Activated CD4-positive, alpha-beta T cell treated with anti-CD3 and anti-CD28 coated beads, Interleukin-10, Interleukin-2, amounts not matched to agents 100 ng/mL and 50 ng/mL, durations not matched to agents 16 hours and 8 hours (primary cell): ENCODE measurements around the gene RPL37.
"Not testable (repeated sequence)": the region's sequence is repeated elsewhere in the genome, so short reads cannot be mapped to it uniquely, and the experiment has no call there.

Source experiments
- DNase-seq: peaks from one replicate; pipeline ENCODE4 v3.0.0-alpha.2; 2020

The RPL37 gene

DNA sequence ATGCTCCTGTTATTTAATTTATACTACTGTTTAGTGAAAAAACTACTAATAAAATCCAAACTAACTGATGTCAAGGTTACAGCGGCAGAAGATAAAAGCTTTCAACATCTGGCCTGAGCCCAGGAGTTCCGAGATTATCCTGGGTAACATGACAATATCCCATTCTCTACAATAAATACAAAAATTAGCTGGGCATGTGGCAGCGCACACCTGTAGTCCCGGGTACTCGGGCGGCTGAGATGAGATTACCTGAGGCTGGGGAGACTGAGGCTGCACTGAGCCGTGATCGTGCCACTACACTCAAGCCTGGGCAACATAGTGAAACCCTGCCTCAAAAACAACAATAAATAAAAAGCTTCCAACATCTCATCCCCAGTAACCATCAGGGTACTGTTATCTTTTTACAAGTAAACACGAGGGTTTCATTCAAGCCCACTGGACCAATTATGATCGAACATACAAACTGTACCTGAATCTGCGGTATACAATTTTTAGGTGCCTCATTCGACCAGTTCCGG is 1.3 kb downstream of the RPL37 start:
- DNase-seq: no peak

DNA sequence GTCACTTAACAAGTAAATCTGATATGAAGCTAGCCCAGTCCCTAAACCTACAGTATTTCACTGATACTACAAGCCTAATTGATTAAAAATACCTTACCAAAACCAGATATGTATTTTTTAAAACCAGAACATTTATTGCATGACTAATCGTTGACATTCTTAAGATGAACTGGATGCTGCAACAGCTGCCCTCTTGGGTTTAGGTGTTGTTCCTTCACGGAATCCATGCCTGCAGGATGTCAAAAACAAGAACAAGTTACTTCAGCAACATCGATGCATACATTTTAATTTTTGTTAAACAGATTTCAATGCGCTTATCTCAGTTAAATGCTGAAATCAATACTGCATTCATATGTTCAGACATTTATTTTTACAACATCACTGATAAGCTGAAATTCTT is 2.7 kb downstream of the RPL37 start:
- DNase-seq: no peak

DNA sequence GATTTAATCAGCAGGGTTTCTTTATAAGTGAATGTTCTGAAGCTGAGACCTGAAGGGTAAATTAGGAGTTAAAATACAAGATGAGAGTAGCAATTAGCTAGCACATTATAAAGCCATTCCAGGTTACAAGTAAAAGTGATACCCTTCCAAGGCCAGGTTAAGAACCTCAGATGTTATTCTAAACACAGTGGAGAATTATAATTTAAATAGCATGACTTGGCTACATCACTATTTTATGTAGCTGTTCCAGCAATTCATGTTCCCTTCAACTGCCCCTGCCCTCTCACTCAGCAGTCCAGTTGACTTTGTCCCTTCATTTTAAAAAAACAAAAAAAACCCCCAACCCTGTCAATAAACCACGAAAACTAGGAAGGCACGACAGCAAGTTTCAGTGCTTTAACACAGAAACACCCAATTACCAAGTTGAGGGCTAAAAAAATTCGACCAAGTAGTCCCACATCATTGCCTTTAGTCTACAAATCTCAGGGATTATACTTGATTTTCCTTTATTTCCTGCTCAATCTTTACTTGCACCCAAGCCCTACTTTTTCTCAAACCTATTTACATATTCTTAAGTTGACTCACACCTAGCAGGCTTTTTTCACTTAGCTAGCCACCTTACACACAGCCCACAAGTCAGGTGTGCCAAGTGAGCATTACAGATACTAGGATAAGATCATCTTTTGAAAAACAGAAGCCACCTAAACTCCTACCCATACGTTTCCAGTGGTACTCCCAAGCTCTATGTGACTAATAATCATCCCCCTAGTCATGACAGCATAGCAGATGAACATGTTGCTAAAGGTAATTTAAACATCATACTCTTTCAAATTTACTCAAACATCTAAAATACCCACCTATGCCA is 3.4 kb downstream of the RPL37 start:
- peak; percentile 65 for DNase-seq

DNA sequence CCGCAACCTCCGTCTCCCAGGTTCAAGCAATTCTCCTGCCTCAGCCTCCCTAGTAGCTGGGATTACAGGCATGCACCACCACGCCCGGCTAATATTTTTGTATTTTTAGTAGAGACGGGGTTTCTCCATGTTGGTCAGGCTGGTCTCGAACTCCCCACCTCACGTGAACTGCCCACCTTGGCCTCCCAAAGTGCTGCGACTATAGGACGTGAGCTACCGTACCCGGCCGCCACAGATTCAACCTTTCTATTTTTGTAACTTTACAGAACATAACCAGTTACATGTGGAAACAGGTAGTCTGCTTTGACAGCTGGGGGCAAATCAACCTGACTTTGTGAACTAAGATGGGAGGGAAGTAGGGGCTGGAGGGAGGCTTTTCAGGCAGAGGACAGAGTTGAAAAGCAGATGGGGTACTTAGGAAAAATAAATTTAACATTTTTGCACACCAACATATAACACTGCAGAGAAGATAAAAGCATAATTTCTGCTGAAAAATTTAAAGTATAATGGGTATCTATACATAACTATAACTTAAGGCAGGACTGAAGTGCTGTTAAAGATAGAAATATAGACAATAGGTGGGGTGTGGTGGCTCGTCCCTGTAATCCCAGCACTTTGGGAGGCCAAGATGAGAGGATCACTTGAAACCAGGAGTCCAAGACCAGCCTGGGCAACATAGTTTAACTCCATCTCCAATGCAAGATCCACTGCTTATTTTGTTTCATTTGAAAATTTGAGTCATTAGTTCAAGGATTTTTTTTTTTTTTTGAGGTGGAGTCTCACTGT is 5.1 kb downstream of the RPL37 start:
- no peak for DNase-seq

DNA sequence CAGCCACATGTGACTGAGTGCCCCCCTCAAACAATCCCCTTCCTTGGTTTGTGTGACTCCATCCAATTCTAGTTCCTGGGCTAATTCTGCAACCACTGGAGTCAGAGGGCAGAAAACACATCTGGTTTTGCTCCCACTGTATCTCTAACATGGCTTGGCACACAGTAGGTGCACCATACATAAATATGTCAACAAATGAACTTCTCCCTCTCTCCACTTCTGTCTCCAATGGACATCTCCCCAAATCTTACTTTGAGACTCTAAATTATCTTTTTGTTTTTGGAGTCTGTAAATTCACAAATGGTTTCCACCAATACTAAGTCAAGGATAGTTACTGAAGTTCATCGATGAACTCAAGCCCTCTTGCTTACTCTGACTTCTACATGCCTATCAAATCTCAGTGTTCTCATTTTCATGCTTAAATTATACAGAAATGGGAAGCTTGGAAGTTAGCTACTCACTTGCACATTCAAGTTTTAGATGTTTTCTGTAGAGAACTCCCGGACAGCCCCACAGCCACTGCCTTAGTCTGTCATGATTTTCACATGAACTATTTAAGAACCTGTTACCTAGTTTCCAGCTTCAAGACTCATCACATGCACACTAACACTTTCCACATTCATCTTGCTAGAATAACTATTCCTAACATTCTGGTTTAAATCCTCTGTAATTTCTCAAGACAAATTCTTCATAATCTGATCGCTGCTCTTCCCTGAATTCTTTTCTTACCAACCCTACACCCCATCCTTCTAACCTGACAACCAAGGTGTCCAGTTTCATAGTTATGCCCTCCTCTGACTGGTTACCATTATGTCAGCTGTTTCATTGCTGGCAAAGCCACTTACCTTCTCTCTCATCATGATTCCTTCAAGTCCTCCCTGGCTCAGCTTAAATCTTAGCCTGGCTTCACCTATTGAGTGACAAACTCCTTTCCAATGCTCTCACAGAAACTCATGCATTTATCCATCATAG is 6.0 kb downstream of the RPL37 start:
- no peak for DNase-seq

DNA sequence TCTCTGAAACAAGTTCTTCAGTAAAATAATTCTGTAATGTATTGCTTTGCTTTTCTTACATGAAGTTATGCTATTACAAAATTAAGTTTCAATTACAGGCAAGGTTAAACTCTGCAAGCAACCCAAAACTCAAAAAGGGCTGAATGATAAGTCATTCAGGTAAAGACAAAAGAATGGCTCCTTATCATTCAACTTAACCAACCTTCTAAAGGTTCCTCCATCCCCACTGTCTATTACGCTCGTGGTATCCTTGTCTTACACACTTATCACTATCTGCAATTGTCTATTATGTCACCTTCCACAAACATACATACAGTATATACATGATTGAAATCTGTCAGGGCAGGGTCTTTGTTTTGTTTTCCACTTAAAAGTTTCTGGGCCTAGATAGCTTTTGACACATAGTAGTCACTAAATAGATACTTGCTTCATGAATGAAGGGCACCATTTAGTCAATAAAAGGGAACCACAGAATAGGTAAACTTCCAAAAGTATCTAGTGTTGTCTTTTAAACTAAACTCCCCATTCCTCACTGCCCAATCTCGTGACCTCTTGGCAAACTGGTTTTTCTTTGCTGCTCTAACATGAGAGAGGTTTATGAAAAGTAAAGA is 6.9 kb downstream of the RPL37 start:
- DNase-seq: no peak

DNA sequence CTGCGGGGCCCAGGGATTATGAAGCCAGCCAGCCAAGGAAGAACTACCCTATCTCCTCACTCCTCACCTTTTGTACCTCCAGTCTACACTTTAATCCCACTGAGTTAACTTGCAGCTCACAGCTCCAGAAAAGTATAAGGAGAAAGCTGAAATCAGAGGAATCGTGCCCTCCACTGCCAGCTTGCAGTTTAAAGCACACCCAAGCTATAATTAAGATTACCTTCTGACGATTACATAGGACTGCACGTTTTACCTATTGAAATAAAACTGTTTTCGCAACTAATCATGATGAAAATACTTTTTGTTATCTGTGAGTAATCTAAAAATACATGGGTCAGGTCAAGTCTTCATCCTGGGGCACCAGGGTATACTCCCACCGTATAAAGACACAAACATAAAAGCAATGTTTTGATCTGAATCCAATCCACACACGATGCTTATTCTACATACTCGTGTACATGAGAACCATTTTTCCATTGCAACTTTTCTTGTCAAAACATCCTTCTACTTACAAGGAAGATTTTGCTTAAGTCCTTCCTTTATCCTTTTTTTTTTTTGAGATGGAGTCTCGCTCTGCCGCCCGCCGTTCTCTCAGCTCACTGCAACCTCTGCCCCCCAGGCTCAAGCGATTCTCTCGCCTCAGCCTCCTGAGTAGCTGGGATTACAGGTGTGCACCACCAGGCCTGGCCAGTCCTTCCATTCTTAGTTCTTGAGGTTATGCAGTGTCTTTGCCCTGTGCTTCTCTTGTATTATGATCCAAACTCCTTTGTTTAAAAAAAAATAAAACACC is 7.6 kb downstream of the RPL37 start:
- DNase-seq: no peak

DNA sequence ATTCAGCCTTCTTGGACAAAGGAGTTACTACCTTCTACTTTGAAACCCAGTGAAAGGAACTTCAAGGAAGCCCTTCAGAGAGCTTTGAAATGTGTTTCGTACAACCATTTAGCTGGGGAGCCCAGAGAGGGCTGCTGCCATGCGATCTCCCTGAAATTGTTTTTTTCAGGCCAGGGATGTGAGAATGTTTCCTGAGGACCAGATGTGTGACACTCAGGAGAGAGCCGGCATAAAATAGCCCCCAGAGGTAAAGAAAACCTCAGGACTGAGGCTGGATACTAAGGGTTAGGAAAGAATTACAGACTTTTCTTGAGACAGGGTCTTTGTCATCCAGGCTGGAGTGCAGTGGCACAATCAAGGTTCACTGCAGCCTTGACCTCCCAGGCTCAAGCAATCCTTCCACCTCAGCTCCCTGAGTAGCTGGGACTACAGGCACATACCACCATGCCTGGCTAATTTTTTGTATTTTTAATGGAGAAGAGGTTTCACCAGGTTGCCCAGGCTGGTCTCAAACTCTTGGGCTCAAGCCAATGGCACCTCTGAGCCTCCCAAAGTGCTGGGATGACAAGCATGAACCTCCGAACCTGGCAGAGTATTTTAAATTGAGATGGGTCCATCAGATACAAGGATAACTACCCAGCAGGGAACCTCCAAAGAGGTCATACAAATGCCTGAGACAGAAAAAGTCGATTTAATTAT is 8.4 kb downstream of the RPL37 start:
- DNase-seq: no peak

DNA sequence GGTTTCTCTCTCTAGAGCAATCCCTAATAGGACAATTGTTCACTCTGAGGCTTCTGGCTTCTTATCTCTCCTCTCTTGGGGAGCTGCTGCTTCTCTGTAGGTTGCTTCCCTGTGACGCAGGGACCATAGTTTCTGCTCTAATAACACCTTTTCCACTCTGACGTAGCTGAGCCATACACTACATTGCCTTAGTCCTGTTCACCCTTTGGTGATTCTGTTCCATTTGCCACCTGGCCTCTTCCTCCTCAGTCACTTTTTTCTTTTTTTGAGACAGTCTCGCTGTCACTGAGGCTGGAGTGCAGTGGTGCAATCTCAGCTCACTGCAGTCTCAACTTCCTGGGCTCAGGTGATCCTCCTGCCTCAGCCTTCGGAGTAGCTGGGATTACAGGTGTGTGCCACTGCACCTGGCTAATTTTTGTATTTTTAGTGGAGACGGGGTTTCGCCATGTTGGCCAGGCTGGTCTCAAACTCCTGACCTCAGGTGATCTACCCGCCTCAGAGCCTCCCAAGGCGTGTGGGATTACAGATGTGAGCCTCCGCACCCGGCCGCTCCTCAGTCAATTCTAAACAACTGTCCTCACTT is 9.5 kb downstream of the RPL37 start:
- DNase-seq: not testable (repeated sequence)

DNA sequence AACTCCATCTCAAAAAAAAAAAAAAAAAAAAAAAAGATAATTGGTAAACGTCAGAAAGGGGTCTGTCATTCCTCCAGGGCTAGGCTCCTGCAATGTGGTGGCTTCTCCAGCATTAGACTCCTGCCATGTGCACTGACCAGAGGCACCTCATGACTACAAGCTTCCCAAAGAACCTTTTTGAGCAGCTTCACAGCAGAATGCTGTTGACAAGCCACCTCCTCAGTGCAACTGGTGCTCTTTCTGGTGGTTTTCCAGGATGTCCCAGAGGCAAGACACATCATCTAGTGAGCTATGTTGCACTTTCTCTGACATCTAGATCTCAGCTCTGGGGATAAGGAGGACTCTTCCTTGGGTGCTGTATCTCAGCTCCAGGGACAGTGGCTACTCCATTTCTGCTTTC is 11.6 kb downstream of the RPL37 start:
- DNase-seq: no peak

DNA sequence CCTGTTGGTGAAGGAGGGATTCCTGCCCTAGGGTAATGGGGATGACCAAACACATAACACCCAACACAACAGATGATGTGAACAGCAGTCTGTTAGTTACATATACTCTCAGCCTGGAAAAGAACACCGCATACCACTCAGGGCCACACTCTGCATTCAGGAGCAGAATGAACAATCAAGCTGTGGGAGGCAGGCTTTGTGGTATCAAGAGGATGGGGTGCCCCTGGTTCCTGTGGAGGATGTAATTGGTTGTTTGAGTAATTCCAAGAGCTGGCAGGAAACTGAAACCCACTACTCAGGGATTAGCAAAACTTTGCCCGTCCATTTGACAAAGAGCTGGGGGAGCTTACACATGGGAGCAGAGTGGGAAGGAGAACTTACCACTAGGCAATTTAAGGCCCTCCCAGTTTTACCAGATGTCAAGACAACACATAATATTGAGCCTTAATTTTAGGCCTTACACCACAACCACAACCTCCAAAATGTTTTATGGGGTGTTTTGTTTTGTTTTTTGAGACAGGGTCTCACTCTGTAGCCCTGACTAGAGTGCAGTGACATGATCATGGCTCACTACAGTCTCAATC is 21.2 kb downstream of the RPL37 start:
- DNase-seq: peak; percentile 81

DNA sequence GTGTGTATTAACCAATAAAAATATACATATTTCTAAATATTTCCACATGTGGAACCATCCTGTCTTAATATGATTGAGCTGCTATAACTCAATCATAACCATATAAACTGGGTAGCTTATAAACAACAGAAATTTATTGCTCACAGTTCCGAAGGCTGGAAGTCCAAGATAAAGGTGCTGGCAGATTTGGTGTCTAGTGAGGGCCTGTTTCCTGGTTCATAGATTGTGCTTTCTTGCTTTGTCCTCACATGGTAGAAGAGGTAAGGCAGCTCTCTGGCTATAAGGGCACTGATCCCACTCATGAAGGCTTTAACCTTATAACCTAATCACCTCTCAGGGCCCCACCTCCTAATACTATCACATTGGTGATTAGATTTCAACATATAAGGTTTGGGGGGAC is 22.9 kb downstream of the RPL37 start:
- no peak for DNase-seq

DNA sequence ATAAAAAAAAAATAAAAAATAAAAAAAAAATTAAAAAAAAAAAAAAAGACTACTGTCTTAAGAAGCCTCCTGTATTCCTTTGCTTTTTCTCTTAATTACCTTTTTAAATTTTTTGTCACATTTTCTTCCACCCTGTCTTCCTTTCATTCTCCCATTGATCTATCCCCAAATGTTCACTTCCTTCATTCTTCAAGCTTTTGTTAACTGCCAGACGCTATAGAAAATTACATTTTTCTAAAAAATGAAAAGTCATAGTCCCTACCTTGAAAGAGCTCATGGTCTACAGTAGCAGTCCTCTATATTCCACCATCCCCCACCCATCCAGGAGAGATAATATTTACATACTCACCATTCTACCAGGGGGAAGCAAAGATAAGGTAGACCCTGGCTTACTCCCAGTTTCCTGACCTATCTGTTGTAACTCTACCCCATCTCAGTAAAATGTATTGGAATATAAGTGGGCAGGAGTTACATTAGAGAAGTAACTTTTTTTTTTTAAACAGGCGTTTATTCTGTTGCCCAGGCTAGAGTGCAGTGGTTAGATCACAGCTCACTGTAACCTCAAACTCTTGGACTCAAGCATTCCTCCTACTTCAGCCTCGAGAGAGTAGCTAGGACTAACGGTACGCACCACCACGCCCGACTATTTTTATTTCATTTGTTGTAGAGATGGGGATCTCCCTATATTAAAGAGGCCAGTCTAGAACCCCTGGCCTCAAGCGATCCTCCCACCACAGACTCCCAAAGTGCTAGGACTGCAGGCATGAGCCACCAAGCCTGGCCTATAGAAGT is 33.1 kb downstream of the RPL37 start:
- no peak for DNase-seq

DNA sequence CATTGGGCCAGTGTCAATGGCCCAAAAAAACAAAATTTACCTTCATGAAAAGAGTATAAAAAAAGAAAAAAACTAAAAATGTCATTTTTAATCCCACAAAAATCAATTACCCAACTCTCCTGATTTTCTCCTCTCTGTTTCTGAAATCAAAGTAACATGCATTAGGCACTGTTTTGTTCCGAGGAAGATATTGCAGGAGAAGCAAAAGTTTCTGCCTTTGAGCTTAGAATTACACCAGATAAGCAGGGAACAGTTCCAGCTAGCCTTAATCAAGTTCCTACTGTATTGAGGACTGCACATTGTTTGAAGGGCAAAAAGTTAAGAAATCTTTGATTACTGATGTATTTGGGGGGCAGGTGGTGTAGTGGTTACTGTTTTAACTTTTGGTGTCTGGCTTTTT is 35.8 kb downstream of the RPL37 start:
- no peak for DNase-seq

DNA sequence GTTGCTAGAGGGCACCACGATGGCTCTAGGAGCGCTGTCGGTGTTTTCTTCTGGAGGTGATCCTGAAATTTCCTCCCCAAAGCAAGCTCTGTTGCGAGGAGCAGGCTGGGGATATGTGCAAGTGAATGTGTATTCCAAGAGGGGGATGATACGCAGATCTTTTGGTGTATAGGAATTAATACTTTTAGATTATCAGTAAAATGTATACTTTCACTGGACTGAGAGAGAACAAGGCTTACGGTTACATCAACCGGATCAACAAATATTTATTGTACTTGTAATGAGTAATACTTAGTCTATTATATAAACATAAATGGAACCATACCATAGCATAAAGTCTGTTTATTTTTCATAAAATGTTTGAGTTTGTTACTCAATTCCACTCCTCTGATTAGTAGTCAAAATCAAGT is 36.2 kb downstream of the RPL37 start:
- no peak for DNase-seq

DNA sequence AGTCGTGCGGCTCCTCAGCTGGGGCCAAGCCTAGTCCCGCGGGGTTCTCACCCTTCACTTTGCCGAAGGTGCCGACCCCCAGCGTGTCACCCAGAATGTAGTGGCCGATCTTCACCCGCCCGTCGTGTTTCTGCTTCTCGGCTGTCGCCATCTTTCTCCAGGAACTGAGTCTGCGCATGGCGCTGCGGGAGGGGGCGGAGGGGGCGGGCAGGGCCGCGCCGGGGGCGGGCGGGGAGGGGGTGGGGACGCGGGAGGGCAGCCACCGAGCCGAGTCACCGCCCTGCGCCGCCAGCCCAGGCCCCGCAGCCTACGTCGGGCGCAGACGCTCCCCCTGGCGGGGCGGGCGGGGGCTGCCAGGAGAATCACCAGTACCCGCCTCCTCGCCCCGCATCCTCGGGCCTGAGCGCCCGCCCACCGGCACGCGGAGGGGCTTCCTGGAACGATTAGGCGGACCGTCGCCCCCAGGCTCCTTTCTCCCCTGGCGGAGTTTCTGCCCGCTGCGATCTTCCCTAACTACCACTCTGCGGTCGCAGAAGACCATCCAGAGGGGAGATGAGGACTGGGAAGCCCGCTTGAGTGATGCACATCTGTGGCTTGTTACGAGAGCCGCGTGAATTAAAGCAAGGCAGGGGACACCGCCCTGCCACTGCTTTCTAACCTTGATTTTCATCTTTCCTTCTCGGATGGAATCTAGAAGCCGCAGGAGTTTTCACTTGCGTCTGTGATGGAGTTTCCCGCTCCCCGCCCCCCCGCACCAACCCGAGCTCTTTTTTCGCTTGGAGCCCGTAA is 36.8 kb downstream of the RPL37 start, which contains the start of gene PRKAA1:
TSS of gene PRKAA1 (minus strand) at position 363 of the 789 bp plus-strand sequence. CDS start at position 178, 185 bp downstream.
- DNase-seq: peak; percentile 92

DNA sequence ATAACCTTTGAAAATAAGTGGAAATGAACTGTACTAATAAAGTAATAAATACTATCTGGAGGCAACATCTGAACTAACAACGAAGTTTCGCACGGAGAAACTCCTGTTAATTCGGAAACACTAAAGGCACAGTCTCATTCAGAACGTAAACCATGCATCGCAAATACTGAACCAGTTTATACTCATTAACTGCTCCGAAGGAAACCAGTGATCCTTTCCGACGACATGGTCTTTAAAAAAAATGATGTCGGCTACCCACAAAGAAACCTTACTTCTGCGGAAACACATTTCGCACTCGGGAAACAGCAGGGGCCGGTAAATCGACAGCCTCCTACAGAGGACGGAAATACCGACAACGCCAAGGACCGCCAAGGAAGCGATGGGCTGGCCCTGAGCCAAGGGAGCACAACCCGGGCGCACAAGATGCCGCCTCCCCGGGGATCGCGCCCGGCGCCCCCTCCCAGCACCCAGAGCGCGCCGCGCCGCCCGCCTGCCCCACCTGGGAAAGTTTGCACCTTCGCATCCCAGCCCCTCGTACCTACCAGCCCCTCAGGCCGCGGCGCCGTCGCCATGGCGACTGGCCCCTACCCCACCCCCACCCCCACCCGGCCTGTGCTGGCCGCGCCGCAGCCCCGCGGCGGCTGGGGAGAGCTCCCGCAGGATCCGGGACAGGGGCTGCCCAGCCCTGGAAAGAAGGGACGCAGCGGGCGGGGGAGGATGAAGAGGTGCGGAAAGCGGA is 37.6 kb downstream of the RPL37 start:
- DNase-seq: peak; percentile 83
